HuH-7.5 (cell line): Measurements from ENCODE around the gene EFCC1.

Source experiments
- DNase-seq: peaks from one replicate; pipeline ENCODE4 v3.0.0; 2011; ENCODE audit warnings: low spot score

EFCC1 gene

GRCh38 chr3:128994581-128995546, 6.2 kb upstream of the EFCC1 start:
- DNase-seq = peak; percentile 2

- DNase-seq = peak; percentile 5
These were observed 5.4 kb upstream of the EFCC1 start for GRCh38 chr3:128995737-128996136.

- peak; percentile 3 for DNase-seq
These were observed 4.9 kb upstream of the EFCC1 start for GRCh38 chr3:128996200-128996599.

- peak; percentile 7 for DNase-seq
These were observed 4.4 kb upstream of the EFCC1 start for GRCh38 chr3:128996726-128997125.

GRCh38 chr3:128997486-128998133, 3.5 kb upstream of the EFCC1 start:
- no peak for DNase-seq

- DNase-seq = no peak
These were observed 2.5 kb upstream of the EFCC1 start for GRCh38 chr3:128998561-128998960.

GRCh38 chr3:128999102-128999501, 2.0 kb upstream of the EFCC1 start:
- DNase-seq = no peak

- no peak for DNase-seq
These were observed 383 bp upstream of the EFCC1 start for GRCh38 chr3:129000742-129001100.

- DNase-seq = no peak
These were observed 885 bp downstream of the EFCC1 start for GRCh38 chr3:129001806-129002572.

- DNase-seq = no peak
These were observed 1.8 kb downstream of the EFCC1 start for GRCh38 chr3:129002573-129003569.

- peak; percentile 88 for DNase-seq
These were observed 2.5 kb downstream of the EFCC1 start for GRCh38 chr3:129003578-129004112.

GRCh38 chr3:129004639-129005295, 3.7 kb downstream of the EFCC1 start:
- no peak for DNase-seq

- no peak for DNase-seq
These were observed 4.6 kb downstream of the EFCC1 start for GRCh38 chr3:129005526-129006303.

GRCh38 chr3:129006864-129007263, 5.8 kb downstream of the EFCC1 start:
- no peak for DNase-seq

GRCh38 chr3:129007792-129008191, 6.7 kb downstream of the EFCC1 start:
- DNase-seq = no peak

- DNase-seq = no peak
These were observed 8.2 kb downstream of the EFCC1 start for GRCh38 chr3:129009266-129009665.

- no peak for DNase-seq
These were observed 9.3 kb downstream of the EFCC1 start for GRCh38 chr3:129010310-129010956.

GRCh38 chr3:129013491-129013891, 12.4 kb downstream of the EFCC1 start:
- DNase-seq = no peak

GRCh38 chr3:129014148-129014547, 13.0 kb downstream of the EFCC1 start:
- DNase-seq = no peak
